Esophagus (tissue), 2 donors: Measurements from ENCODE around the gene THSD7B. TPM values are rescaled to one million over a fixed set of nuclear protein-coding genes. Genes with fewer than 3 reads are reported as not detected.
"Not testable (repeated sequence)": the region's sequence is repeated elsewhere in the genome, so short reads cannot be mapped to it uniquely, and the experiment has no call there.

Experiments
- H3K27ac ChIP-seq, 2 donors: one replicate each; pipeline ENCODE4 v1.5.1; 2013; ENCODE audit warnings: low read depth in 2 of 2, mild to moderate bottlenecking in 2 of 2, inconsistent platforms in 1 of 2, low read length in 1 of 2, moderate library complexity in 1 of 2
- H3K27me3 ChIP-seq, 2 donors: one replicate each; pipeline ENCODE4 v1.6.1; 2013; ENCODE audit warnings: low read length in 2 of 2, control low read depth in 1 of 2, mild to moderate bottlenecking in 1 of 2; ENCODE audit not compliant: insufficient read depth in 2 of 2, control insufficient read depth in 1 of 2
- H3K36me3 ChIP-seq, 2 donors: one replicate each; pipeline ENCODE4 v1.6.1; 2013; ENCODE audit warnings: low read length in 1 of 2; ENCODE audit not compliant: control insufficient read depth in 2 of 2, insufficient read depth in 2 of 2
- H3K4me1 ChIP-seq, 2 donors: one replicate each; pipeline ENCODE4 v1.6.1; 2013; ENCODE audit warnings: low read length in 1 of 2; ENCODE audit not compliant: control insufficient read depth in 2 of 2, insufficient read depth in 2 of 2
- H3K4me3 ChIP-seq, 2 donors: one replicate each; pipeline ENCODE4 v1.5.1; 2013; ENCODE audit warnings: low read length in 2 of 2, mild to moderate bottlenecking in 2 of 2, low read depth in 1 of 2, moderate library complexity in 1 of 2
- H3K9me3 ChIP-seq, 2 donors: one replicate each; pipeline ENCODE4 v1.6.1; 2013; ENCODE audit warnings: mild to moderate bottlenecking in 2 of 2, low read depth in 1 of 2, low read length in 1 of 2, moderate library complexity in 1 of 2; ENCODE audit not compliant: control insufficient read depth in 2 of 2, insufficient read depth in 1 of 2
- WGBS, 2 donors: extraction: QIAGEN DNeasy Blood & Tissue Kit; methylation state at CpG; one replicate each; pipeline ENCODE4 v1.1.7; 2013; 5-methylcytosine and 5-hydroxymethylcytosine counted together
- polyA plus RNA-seq, 2 donors: library from polyadenylated mRNA; stranded (reverse); fragments of 200-250 nt; gene quantifications; one replicate each; pipeline ENCODE4 v1.2.3, GENCODE V29; 2013
- donor health status: healthy with polysubstance abuse.
- donor health status: Bipolar disorder and iron deficiency.

THSD7B gene
- polyA plus RNA-seq, 2 donors, result 0.22 to 0.32 TPM

- peak overlapping the region in 1 of 2 donors; percentile 28 for H3K27ac ChIP-seq
- no peaks in the 10 kb centered on the region for H3K36me3 ChIP-seq
- no peaks in the 10 kb centered on the region for H3K27me3 ChIP-seq
- H3K4me3 ChIP-seq, result no peak overlapping the region
- no peaks in the 10 kb centered on the region for H3K9me3 ChIP-seq
- no peaks in the 10 kb centered on the region for H3K4me1 ChIP-seq
Measured at GRCh38 chr2:137672989-137673552, 907.7 kb downstream of the THSD7B start.

- Histone ChIP-seq H3K36me3 (no peaks in the 10 kb centered on the region), H3K4me3 (no peak overlapping the region), H3K27me3 (no peaks in the 10 kb centered on the region), H3K4me1 (no peaks in the 10 kb centered on the region), H3K9me3 (no peaks in the 10 kb centered on the region), H3K27ac (no peak overlapping the region)
- WGBS, 2 donors, result 55 to 67% methylated on average over 2 of the region's 2 CpGs
Measured at GRCh38 chr2:137674991-137675390, 909.6 kb downstream of the THSD7B start.

- H3K27ac ChIP-seq, result peak overlapping the region in 1 of 2 donors; percentile 42
Measured at GRCh38 chr2:137675584-137676327, 910.4 kb downstream of the THSD7B start.

GRCh38 chr2:137676346-137676745, 911.0 kb downstream of the THSD7B start:
- no peaks in the 10 kb centered on the region for H3K4me1 ChIP-seq
- 50 to 68% methylated on average over 3 of the region's 3 CpGs for WGBS, 2 donors
- no peak overlapping the region for H3K4me3 ChIP-seq
- H3K9me3 ChIP-seq, result no peaks in the 10 kb centered on the region
- no peak overlapping the region for H3K27ac ChIP-seq
- H3K27me3 ChIP-seq, result no peaks in the 10 kb centered on the region
- no peaks in the 10 kb centered on the region for H3K36me3 ChIP-seq

More at GRCh38 chr2:137675584-137676327, 910.4 kb downstream of the THSD7B start:
- Histone ChIP-seq H3K4me3 (no peak overlapping the region), H3K36me3 (no peaks in the 10 kb centered on the region), H3K9me3 (no peaks in the 10 kb centered on the region), H3K27me3 (no peaks in the 10 kb centered on the region), H3K4me1 (no peaks in the 10 kb centered on the region)
- 51 to 53% methylated on average over 4 of the region's 4 CpGs for WGBS, 2 donors

GRCh38 chr2:137677466-137677865, 912.1 kb downstream of the THSD7B start:
- Histone ChIP-seq H3K36me3 (no peaks in the 10 kb centered on the region), H3K27me3 (no peaks in the 10 kb centered on the region), H3K9me3 (no peaks in the 10 kb centered on the region), H3K4me1 (no peaks in the 10 kb centered on the region), H3K4me3 (no peak overlapping the region), H3K27ac (no peak overlapping the region)
- WGBS, 2 donors, result 67 to 71% methylated on average over 1 of the region's 1 CpG

GRCh38 chr2:137689549-137689948, 924.2 kb downstream of the THSD7B start:
- Histone ChIP-seq H3K4me1 (no peaks in the 10 kb centered on the region), H3K27me3 (no peaks in the 10 kb centered on the region), H3K36me3 (no peaks in the 10 kb centered on the region), H3K9me3 (no peaks in the 10 kb centered on the region), H3K4me3 (no peak overlapping the region), H3K27ac (no peak overlapping the region)
- WGBS, 2 donors, result 0 to 90% methylated on average over 1 of the region's 1 CpG

GRCh38 chr2:137693534-137693933, 928.2 kb downstream of the THSD7B start:
- 10 to 14% methylated on average over 2 of the region's 2 CpGs for WGBS, 2 donors
- no peaks in the 10 kb centered on the region for H3K27me3 ChIP-seq
- H3K9me3 ChIP-seq, result no peaks in the 10 kb centered on the region
- no peak overlapping the region for H3K4me3 ChIP-seq
- H3K27ac ChIP-seq, result no peak overlapping the region
- no peaks in the 10 kb centered on the region for H3K4me1 ChIP-seq
- H3K36me3 ChIP-seq, result no peaks in the 10 kb centered on the region

GRCh38 chr2:137696916-137697315, 931.6 kb downstream of the THSD7B start:
- H3K27ac ChIP-seq, result no peak overlapping the region
- H3K36me3 ChIP-seq, result no peaks in the 10 kb centered on the region
- H3K4me1 ChIP-seq, result no peaks in the 10 kb centered on the region
- H3K9me3 ChIP-seq, result no peaks in the 10 kb centered on the region
- H3K4me3 ChIP-seq, result no peak overlapping the region
- H3K27me3 ChIP-seq, result no peaks in the 10 kb centered on the region
- WGBS, 2 donors, result 49 to 57% methylated on average over 1 of the region's 1 CpG

GRCh38 chr2:137700250-137700649, 934.9 kb downstream of the THSD7B start:
- H3K4me3 ChIP-seq, H3K27me3 ChIP-seq, H3K36me3 ChIP-seq, H3K4me1 ChIP-seq, H3K27ac ChIP-seq, H3K9me3 ChIP-seq: not testable (repeated sequence)
- WGBS, 2 donors, result 71 to 76% methylated on average over 1 of the region's 1 CpG

GRCh38 chr2:137700681-137701080, 935.3 kb downstream of the THSD7B start:
- H3K36me3 ChIP-seq, result no peaks in the 10 kb centered on the region
- no peak overlapping the region for H3K4me3 ChIP-seq
- H3K27ac ChIP-seq, result no peak overlapping the region
- H3K9me3 ChIP-seq, result no peaks in the 10 kb centered on the region
- H3K27me3 ChIP-seq, result no peaks in the 10 kb centered on the region
- no peaks in the 10 kb centered on the region for H3K4me1 ChIP-seq
